T-helper 1 cell treated with Interleukin-12 subunit alpha and Interleukin-12 subunit beta and Interleukin-4 antibody, amounts not matched to agents 30 μg/mL and 1 μg/mL, for 36 hours (primary cell): ENCODE data around the gene ABCA1.
A peak's percentile ranks its signal among the peaks of the same experiment; 100 is the strongest.
"Not testable (repeated sequence)": the region's sequence is repeated elsewhere in the genome, so short reads cannot be mapped to it uniquely, and the experiment has no call there.

Experiments used
- H3K27ac Mint-ChIP-seq: one replicate; pipeline ENCODE4 v1.8.0; 2021; ENCODE audit warnings: mild to moderate bottlenecking, mixed read lengths
- H3K27me3 Mint-ChIP-seq: one replicate; pipeline ENCODE4 v1.8.0; 2021; ENCODE audit warnings: low read depth, mixed read lengths
- H3K36me3 Mint-ChIP-seq: one replicate; pipeline ENCODE4 v1.8.0; 2021; ENCODE audit warnings: low read depth, mixed read lengths
- H3K4me1 Mint-ChIP-seq: one replicate; pipeline ENCODE4 v1.8.0; 2021; ENCODE audit warnings: low read depth, mixed read lengths
- H3K4me3 Mint-ChIP-seq: one replicate; pipeline ENCODE4 v1.8.0; 2021; ENCODE audit warnings: mild to moderate bottlenecking, moderate library complexity, mixed read lengths
- H3K9me3 Mint-ChIP-seq: one replicate; pipeline ENCODE4 v1.8.0; 2021; ENCODE audit warnings: mixed read lengths

Gene ABCA1

DNA sequence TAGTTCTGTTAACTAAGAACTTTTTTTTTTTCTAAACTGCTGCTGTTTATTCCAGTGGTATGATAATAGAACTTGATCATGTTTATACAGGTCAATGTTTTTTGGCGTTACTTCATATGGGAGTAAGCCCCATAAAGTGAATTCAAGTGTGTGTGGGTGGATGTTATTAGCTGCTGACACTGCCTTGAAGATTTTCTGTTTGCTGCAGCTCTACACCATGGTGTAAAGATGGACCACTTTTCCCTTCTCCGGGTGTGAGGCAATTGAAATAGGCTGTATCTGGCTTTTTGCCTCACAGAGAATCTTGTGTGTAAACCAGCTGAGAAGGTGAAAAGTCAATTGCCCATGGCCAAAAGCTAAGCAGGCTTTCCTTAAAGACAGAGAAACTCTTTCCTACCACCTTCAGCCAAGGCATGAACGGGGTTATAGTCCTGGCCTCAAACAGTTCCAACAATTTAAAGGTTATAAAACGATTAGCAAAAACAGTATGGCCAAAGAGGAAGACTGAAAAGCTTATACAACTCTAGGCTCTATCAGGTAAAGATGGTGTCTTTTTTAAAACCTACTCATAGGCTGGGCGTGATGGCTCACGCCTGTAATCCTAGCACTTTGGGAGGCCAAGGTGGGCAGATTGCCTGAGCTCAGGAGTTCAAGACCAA lies 33.9 kb upstream of the ABCA1 start:
- Mint-ChIP-seq H3K27ac (peak overlapping the region; percentile 83), H3K27me3 (no peaks in the 10 kb centered on the region), H3K4me3 (no peak overlapping the region), H3K4me1 (peaks cover 40% of the 10 kb centered on the region), H3K9me3 (no peaks in the 10 kb centered on the region), H3K36me3 (no peaks in the 10 kb centered on the region)

DNA sequence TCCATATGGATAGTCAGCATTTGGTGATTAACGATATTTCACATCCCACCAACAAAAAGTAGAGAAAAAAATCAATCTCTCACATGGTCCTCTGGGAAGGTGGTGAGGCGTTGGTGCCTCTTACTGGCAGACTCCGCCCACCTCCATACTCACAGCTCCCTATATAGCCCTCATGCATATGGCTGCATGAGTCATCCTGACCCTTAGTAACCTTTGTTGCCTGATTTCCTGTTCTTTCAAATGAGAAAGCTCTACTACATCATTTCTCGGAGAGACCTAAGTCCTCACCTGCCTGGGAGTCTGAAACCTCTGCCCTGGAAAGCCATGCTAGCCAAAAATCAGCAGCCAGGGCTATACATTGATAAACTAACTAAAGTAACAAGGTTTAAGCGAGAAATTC lies 33.3 kb upstream of the ABCA1 start:
- Mint-ChIP-seq H3K36me3 (no peaks in the 10 kb centered on the region), H3K27me3 (no peaks in the 10 kb centered on the region), H3K4me3 (no peak overlapping the region), H3K27ac (peak overlapping the region; percentile 83), H3K4me1 (peaks cover 40% of the 10 kb centered on the region), H3K9me3 (no peaks in the 10 kb centered on the region)

DNA sequence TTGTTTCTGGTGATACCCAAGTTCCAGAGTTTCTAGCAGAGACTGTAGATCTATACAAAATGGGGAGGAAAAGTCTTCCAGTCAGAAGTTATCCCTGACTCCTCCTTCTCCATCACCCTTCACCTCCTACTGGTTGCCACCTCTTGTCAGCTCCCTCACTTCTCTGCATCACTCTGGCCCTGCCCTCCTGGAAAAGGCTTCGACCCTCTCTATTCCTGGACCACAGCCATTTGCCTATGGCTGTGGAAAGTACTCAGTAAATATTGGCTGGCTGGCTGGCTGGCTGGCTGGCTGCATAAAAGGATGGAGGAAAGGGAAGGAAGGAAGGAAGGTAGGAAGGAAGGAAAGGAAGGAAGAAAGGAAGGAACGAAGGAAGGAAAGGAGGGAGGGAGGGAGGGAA lies 32.7 kb upstream of the ABCA1 start:
- no peak overlapping the region for H3K4me3 Mint-ChIP-seq
- no peaks in the 10 kb centered on the region for H3K9me3 Mint-ChIP-seq
- no peaks in the 10 kb centered on the region for H3K36me3 Mint-ChIP-seq
- peak overlapping the region; percentile 77 for H3K27ac Mint-ChIP-seq
- no peaks in the 10 kb centered on the region for H3K27me3 Mint-ChIP-seq
- peaks cover 40% of the 10 kb centered on the region for H3K4me1 Mint-ChIP-seq

DNA sequence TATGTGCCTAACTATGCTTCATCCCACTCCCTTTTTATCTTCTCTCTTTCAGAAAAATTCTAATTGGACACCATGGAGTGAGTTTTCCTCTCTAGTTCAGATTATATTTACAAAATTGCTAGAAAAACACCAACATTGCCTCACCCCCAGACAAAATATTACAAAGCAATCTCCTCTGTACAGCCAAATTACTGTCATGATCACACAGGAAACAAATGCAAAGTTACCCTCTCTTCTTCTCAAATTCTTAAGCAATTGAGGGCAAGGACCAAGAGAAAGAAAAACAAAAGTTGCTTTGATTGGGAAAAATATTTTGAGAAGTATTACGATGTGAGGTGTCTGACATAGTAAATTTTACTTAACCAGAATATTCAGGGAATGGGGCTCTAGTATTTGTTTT lies 30.8 kb upstream of the ABCA1 start:
- no peak overlapping the region for H3K4me3 Mint-ChIP-seq

DNA sequence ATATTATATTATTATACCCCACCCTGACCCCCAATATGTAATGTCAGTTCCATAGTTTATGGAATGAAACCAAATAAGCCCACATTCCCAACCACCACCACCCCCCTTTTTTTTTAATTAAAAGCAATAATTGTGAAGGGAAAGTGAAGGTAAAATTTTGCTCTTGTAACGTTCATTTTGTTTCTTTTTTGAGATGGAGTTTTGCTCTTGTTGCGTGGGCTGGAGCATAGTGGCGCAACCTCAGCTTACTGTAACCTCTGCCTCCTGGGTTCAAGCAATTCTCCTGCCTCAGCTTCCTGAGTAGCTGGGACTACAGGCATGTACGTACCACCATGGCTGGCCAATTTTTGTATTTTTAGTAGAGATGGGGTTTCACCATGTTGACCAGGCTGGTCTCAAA lies 30.1 kb upstream of the ABCA1 start:
- H3K9me3 Mint-ChIP-seq, H3K27ac Mint-ChIP-seq, H3K4me3 Mint-ChIP-seq, H3K27me3 Mint-ChIP-seq, H3K36me3 Mint-ChIP-seq: not testable (repeated sequence)
- H3K4me1 Mint-ChIP-seq = peaks cover 39% of the 10 kb centered on the region

More for the DNA sequence above, 30.8 kb upstream of the ABCA1 start:
- Mint-ChIP-seq H3K9me3 (no peaks in the 10 kb centered on the region), H3K36me3 (no peaks in the 10 kb centered on the region), H3K4me1 (peaks cover 40% of the 10 kb centered on the region), H3K27ac (peak overlapping the region; percentile 4), H3K27me3 (no peaks in the 10 kb centered on the region)

DNA sequence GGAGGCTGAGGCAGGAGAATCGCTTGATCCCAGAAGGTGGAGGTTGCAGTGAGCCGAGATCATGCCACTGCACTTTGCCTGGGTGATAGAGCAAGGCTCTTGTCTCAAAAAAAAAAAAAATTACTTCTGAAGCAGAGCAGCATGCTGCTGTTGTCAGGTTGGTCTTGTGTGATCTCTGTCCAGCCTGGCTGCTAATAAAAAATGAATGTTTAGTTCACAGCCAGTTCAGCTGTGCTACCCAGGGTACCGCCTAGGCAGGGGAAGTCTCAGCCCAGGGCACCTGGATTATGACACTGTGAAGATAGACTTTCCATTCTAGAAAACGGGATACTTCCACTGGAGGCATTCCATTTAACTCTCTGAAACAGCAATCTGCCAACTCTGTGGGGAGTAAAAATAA lies 23.5 kb upstream of the ABCA1 start:
- Mint-ChIP-seq H3K4me3 (no peak overlapping the region), H3K36me3 (no peaks in the 10 kb centered on the region), H3K27me3 (no peaks in the 10 kb centered on the region), H3K4me1 (peaks cover 8% of the 10 kb centered on the region), H3K27ac (no peak overlapping the region), H3K9me3 (no peaks in the 10 kb centered on the region)

DNA sequence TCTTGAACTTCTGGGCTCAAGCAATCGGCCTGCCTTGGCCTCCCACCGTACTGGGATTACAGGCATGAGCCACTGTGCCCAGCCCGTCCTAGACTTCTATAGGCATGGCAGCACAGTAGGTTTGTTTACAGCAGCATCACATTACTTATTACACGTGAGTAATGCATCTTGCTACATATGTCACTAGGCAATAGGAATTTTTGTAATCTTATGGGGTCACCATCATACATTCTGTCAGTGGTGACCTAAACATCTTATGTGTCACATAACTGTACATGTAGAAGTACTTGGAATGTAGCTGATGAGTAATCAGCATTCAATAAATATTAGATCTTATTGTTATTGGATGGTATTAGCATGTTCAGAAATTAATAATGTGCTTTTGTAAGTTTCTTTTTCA lies 22.9 kb upstream of the ABCA1 start:
- no peak overlapping the region for H3K4me3 Mint-ChIP-seq
- H3K36me3 Mint-ChIP-seq = no peaks in the 10 kb centered on the region
- no peaks in the 10 kb centered on the region for H3K27me3 Mint-ChIP-seq
- H3K27ac Mint-ChIP-seq = no peak overlapping the region
- H3K4me1 Mint-ChIP-seq = peaks cover 8% of the 10 kb centered on the region
- no peaks in the 10 kb centered on the region for H3K9me3 Mint-ChIP-seq

DNA sequence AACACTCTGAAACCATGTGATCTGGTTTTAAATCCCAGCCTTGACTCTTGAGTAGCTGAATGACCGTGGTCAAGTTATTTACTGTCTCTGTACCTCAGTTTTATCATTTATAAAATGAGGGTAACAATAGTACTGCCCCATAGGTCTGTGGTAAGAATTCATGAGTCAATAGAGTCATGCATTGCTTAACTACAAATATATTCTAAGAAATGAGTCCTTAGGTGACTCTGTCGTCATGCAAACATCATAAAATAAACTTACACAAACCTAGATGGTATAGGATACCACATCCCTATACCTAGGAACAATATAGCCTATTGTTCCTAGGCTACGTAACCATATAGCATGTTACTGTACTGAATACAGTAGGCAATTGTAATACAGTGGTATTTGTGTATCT lies 20.3 kb upstream of the ABCA1 start:
- Mint-ChIP-seq H3K27me3 (no peaks in the 10 kb centered on the region), H3K9me3 (no peaks in the 10 kb centered on the region), H3K36me3 (no peaks in the 10 kb centered on the region), H3K4me1 (peaks cover 8% of the 10 kb centered on the region), H3K27ac (no peak overlapping the region), H3K4me3 (no peak overlapping the region)

DNA sequence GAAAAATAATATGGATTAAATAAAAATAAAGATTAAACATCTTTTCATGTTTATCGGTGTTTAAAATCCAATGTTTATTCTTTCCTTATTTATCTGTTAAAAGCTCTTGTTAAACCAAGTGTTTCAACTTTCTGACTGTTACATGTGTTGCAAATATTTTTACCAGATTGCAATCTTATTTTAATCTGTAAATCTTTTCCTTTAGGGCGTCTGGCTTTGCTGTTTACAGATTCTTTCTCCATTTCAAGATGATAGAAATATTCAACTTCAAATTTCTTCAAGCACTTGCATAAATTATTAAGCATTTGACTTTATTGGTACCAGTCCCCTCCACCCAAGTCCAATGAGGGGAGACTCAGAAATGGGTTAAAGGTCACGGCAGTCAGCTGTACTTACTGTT lies 16.9 kb upstream of the ABCA1 start:
- H3K27me3 Mint-ChIP-seq = no peaks in the 10 kb centered on the region
- H3K4me1 Mint-ChIP-seq = peaks cover 19% of the 10 kb centered on the region
- H3K4me3 Mint-ChIP-seq = no peak overlapping the region
- no peaks in the 10 kb centered on the region for H3K9me3 Mint-ChIP-seq
- no peak overlapping the region for H3K27ac Mint-ChIP-seq
- H3K36me3 Mint-ChIP-seq = no peaks in the 10 kb centered on the region

DNA sequence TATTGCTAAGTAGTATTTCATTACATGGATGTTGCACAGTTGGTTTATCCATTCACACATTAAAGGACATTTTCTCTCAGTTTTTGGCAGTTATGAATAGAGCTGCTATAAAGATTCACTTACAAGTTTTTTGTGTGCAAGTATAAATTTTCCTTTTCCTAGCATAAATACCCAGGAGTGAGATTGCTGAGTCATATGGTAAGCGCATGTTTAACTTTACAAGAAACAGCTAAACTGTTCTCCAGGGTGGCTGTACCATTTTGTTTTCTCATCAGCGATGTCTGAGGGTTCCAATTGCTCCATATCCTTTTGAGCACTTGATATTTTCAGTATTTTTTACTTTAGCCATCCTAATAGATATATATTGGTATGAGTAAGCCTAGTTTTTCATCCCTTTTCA lies 16.4 kb upstream of the ABCA1 start:
- Mint-ChIP-seq H3K27me3 (no peaks in the 10 kb centered on the region), H3K4me1 (peaks cover 19% of the 10 kb centered on the region), H3K4me3 (no peak overlapping the region), H3K9me3 (no peaks in the 10 kb centered on the region), H3K27ac (no peak overlapping the region), H3K36me3 (no peaks in the 10 kb centered on the region)

DNA sequence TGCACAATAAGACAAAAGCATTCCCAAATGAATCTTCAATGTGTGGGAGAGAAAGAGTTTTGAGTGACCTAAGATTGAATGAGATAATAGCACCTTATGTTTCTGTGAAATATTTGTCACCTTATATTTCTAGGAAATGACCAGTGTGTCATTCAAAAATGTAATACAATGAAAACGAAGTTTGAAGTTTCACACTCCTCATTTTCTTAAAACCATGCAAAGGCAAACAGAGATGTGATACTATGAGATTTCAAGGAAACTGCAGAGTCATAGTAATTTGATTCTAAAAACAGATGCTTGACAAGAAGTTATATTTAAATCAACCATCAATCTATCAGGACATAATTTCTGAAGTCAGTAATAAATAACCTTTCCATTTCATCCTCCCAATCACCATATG lies 13.6 kb upstream of the ABCA1 start:
- Mint-ChIP-seq H3K9me3 (no peaks in the 10 kb centered on the region), H3K36me3 (no peaks in the 10 kb centered on the region)

DNA sequence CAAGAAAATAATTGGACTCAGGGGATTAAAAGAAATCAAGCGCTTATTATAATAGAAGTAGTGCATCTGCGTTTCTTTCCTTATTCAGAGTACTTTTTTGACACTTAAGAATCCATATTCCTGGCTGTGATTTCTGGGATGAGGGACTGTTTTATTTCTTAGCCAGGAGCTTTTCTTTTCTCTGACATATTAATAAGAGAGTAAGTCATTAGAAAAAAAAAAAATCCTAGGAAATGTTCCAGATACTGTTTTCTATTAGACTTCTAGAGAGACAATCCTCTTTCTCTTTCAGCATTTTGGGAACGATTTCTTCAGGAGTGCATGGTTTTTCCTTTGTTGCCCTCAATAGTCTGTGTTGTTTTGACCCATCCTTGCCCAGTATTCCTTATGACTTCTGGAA lies 8.3 kb upstream of the ABCA1 start:
- Mint-ChIP-seq H3K27ac (no peak overlapping the region), H3K4me1 (peaks cover 4% of the 10 kb centered on the region), H3K36me3 (no peaks in the 10 kb centered on the region), H3K4me3 (no peak overlapping the region), H3K27me3 (no peaks in the 10 kb centered on the region), H3K9me3 (no peaks in the 10 kb centered on the region)

More for the DNA sequence above, 13.6 kb upstream of the ABCA1 start:
- peaks cover 11% of the 10 kb centered on the region for H3K4me1 Mint-ChIP-seq
- peak overlapping the region; percentile 3 for H3K4me3 Mint-ChIP-seq
- H3K27ac Mint-ChIP-seq = no peak overlapping the region
- no peaks in the 10 kb centered on the region for H3K27me3 Mint-ChIP-seq

DNA sequence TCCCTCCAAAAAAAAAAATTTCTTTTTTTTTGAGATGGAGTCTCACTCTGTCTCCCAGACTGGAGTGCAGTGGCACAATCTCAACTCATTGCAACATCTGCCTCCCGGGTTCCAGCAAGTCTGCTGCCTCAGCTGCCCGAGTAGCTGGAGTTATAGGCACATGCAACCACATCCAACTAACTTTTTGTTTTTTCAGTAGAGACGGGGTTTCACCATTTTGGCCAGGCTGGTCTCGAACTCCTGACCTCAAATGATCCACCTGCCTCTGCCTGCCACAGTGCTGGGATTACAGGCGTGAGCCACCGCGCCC lies 7.5 kb upstream of the ABCA1 start:
- not testable (repeated sequence) for H3K4me3 Mint-ChIP-seq, H3K4me1 Mint-ChIP-seq, H3K9me3 Mint-ChIP-seq, H3K27me3 Mint-ChIP-seq, H3K36me3 Mint-ChIP-seq, H3K27ac Mint-ChIP-seq

DNA sequence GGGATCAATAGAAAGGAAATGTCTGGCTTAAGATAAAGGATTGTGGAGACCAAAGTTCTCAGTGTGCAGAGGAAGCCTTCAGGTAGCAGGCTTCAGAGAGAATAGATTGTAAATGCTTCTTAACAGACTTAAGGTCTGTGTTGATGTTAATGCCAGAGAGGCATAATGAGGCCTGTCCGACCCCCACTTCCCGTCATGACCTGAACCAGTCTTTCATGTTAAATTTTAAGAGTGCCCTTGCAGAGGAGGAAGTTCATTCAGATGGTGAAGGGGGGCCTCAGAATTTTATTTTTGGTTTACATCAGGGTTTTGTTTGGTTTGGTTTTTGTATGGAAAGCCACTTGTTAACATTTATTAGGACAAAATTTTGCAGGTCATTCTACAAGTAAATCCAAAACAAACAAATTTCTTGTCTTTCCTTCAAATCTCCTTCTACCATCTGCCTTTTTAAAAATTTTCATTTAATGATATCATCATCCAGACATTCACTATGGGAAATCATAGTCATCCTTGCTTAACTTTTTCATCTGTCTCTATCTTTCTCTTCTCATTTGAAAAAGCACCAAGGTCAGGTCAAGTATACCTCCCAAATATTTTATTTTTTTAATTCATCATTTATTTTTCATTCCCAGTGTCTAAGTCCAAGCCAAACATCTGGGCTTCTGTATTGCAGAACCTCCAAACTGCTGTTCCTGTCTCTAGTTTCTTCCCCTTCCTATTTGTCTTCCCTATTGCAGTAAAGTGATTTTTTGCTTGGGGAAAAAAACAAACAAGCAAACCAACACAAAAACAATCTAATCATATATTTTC lies 6.9 kb upstream of the ABCA1 start:
- Mint-ChIP-seq H3K4me1 (no peaks in the 10 kb centered on the region), H3K27me3 (no peaks in the 10 kb centered on the region), H3K27ac (no peak overlapping the region), H3K36me3 (no peaks in the 10 kb centered on the region), H3K9me3 (no peaks in the 10 kb centered on the region), H3K4me3 (no peak overlapping the region)

DNA sequence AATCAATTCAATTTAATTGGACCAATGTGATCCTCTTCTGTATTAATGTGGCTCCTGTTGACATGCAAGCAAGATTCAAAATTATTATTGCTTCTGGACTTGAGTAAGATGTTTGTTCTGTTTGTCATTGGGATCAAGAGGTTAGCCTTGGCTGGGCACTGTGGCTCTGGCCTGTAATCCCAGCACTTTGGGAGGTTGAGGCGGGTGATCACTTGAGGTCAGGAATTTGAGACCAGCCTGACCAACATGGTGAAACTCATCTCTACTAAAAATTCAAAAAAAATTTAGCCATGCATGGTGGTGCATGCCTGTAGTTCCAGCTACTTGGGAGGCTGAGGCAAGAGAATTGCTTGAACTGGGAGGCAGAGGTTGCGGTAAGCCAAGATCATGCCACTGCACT lies 5.1 kb upstream of the ABCA1 start:
- H3K36me3 Mint-ChIP-seq, H3K4me1 Mint-ChIP-seq, H3K27me3 Mint-ChIP-seq, H3K4me3 Mint-ChIP-seq, H3K27ac Mint-ChIP-seq, H3K9me3 Mint-ChIP-seq: not testable (repeated sequence)
